ENCODE data around the gene IGF2R.

Gene IGF2R

GRCh38 chr6:160130729-160131484 lies 162.0 kb downstream of the IGF2R start:
- no peak overlapping the region for H3K4me2 ChIP-seq (ENCODE audit: low read depth, low read length)

GRCh38 chr6:160131636-160132296 lies 162.9 kb downstream of the IGF2R start:
- Histone ChIP-seq H3K4me1 (ENCODE audit: low read length) (no peaks in the 10 kb centered on the region), H3K4me3 (ENCODE audit: low read length) (no peak overlapping the region), H3K27ac (ENCODE audit: low read length) (no peak overlapping the region), H3F3A (ENCODE audit: insufficient read depth, low read length) (no peaks in the 10 kb centered on the region), H2AFZ (ENCODE audit: low read length) (no peak overlapping the region), H3K36me3 (replicated peaks; ENCODE audit: insufficient read depth, low read length) (no peaks in the 10 kb centered on the region), H3K79me2 (ENCODE audit: low read length) (no peaks in the 10 kb centered on the region), H3K9me3 (replicated peaks; ENCODE audit: insufficient read depth, low read length) (no peaks in the 10 kb centered on the region), H3K27me3 (replicated peaks; ENCODE audit: insufficient read depth, low read length) (no peaks in the 10 kb centered on the region), H4K20me1 (ENCODE audit: insufficient read depth, low read length) (no peaks in the 10 kb centered on the region), H3K9ac (ENCODE audit: low read length) (no peak overlapping the region), H3K4me2 (ENCODE audit: low read depth, low read length) (no peak overlapping the region), H3K9me2 (replicated peaks; ENCODE audit: insufficient read depth, low read length) (no peaks in the 10 kb centered on the region)
- DNase-seq: no peak
- TF ChIP-seq EZH2 (optimal IDR thresholded peaks at IDR 0.05; ENCODE audit: low read depth, low read length): no peak
- no peak for TF ChIP-seq CTCF (IDR thresholded peaks at IDR 0.05; ENCODE audit: low read length)
- no peak for TF ChIP-seq EZH2phosphoT487 (IDR thresholded peaks at IDR 0.05; ENCODE audit: low read length)

More at GRCh38 chr6:160130729-160131484, 162.0 kb downstream of the IGF2R start:
- H3K9me3 ChIP-seq (replicated peaks; ENCODE audit: insufficient read depth, low read length): no peaks in the 10 kb centered on the region
- H3K27ac ChIP-seq (ENCODE audit: low read length): no peak overlapping the region
- no peaks in the 10 kb centered on the region for H3K4me1 ChIP-seq (ENCODE audit: low read length)
- H3K9ac ChIP-seq (ENCODE audit: low read length): no peak overlapping the region
- no peaks in the 10 kb centered on the region for H3K27me3 ChIP-seq (replicated peaks; ENCODE audit: insufficient read depth, low read length)
- H3K79me2 ChIP-seq (ENCODE audit: low read length): no peaks in the 10 kb centered on the region
- no peak for DNase-seq
- TF ChIP-seq EZH2phosphoT487 (IDR thresholded peaks at IDR 0.05; ENCODE audit: low read length) (no peak), EZH2 (optimal IDR thresholded peaks at IDR 0.05; ENCODE audit: low read depth, low read length) (no peak), CTCF (IDR thresholded peaks at IDR 0.05; ENCODE audit: low read length) (no peak)
- no peaks in the 10 kb centered on the region for H4K20me1 ChIP-seq (ENCODE audit: insufficient read depth, low read length)
- no peak overlapping the region for H3K4me3 ChIP-seq (ENCODE audit: low read length)
- H3K9me2 ChIP-seq (replicated peaks; ENCODE audit: insufficient read depth, low read length): no peaks in the 10 kb centered on the region
- H2AFZ ChIP-seq (ENCODE audit: low read length): no peak overlapping the region
- H3F3A ChIP-seq (ENCODE audit: insufficient read depth, low read length): no peaks in the 10 kb centered on the region
- H3K36me3 ChIP-seq (replicated peaks; ENCODE audit: insufficient read depth, low read length): no peaks in the 10 kb centered on the region

DNA sequence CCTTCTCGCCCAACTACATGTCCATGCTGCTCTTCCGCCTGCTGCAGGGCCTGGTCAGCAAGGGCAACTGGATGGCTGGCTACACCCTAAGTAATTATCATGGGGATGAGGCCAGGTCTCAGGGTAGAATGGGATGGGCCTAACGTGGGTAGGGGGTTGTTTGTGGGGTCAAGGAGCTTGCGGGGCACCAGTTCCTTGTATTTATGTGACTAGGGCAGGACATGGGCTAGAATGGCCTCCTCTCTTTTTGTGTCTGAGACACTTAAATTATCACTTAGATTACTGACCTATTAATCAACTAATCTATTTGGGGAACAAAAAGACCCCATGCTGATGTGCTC lies 163.4 kb downstream of the IGF2R start:
- no peaks in the 10 kb centered on the region for H3F3A ChIP-seq (ENCODE audit: insufficient read depth, low read length)
- no peaks in the 10 kb centered on the region for H3K79me2 ChIP-seq (ENCODE audit: low read length)
- no peak overlapping the region for H2AFZ ChIP-seq (ENCODE audit: low read length)
- H3K36me3 ChIP-seq (replicated peaks; ENCODE audit: insufficient read depth, low read length): no peaks in the 10 kb centered on the region
- no peak overlapping the region for H3K4me3 ChIP-seq (ENCODE audit: low read length)
- H3K9me2 ChIP-seq (replicated peaks; ENCODE audit: insufficient read depth, low read length): no peaks in the 10 kb centered on the region
- H3K9me3 ChIP-seq (replicated peaks; ENCODE audit: insufficient read depth, low read length): no peaks in the 10 kb centered on the region
- TF ChIP-seq EZH2 (optimal IDR thresholded peaks at IDR 0.05; ENCODE audit: low read depth, low read length): no peak
- TF ChIP-seq EZH2phosphoT487 (IDR thresholded peaks at IDR 0.05; ENCODE audit: low read length): no peak
- no peak for TF ChIP-seq CTCF (IDR thresholded peaks at IDR 0.05; ENCODE audit: low read length)
- H3K27me3 ChIP-seq (replicated peaks; ENCODE audit: insufficient read depth, low read length): no peaks in the 10 kb centered on the region
- no peaks in the 10 kb centered on the region for H4K20me1 ChIP-seq (ENCODE audit: insufficient read depth, low read length)
- H3K4me2 ChIP-seq (ENCODE audit: low read depth, low read length): no peak overlapping the region
- no peaks in the 10 kb centered on the region for H3K4me1 ChIP-seq (ENCODE audit: low read length)
- DNase-seq: no peak
- H3K27ac ChIP-seq (ENCODE audit: low read length): no peak overlapping the region
- no peak overlapping the region for H3K9ac ChIP-seq (ENCODE audit: low read length)

Measured in MM.1S (cell line).